GM19239 (cell line): Measurements from ENCODE around the gene FBXW4.
A peak's percentile ranks its signal among the peaks of the same experiment; 100 is the strongest.

Source experiments
- DNase-seq: peaks from one replicate; pipeline ENCODE4 v3.0.0; 2011; ENCODE audit warnings: low spot score; ENCODE audit not compliant: insufficient read length
- FAIRE-seq: peaks from 2 replicates; lab custom pipeline; 2011; peaks lifted over from hg19 to GRCh38; lab: Jason Lieb, UNC

FBXW4 gene

DNA sequence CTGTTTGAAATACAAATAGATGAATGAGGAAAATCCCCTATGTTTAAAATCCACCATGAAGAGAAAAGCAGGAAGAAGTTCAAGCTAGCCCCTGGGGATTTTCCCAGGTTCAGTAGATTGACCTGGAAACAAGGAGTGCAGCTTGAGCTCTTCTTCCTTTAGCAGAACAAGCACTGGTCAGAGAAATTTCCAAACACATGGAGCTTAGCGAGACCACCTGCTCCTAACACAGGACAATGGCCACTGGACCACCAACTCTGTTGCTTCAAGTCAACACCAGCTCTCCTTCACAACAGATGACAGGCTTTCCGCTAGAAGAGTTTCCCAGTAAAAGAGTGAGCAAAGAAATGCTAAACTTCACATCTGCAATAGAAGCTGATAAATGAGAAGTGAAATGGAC, 9.4 kb upstream of the FBXW4 start:
- DNase-seq (no peak), FAIRE-seq (no peak)

- DNase-seq = no peak
- no peak for FAIRE-seq
Observed at GRCh38 chr10:101696632-101697031, 1.7 kb upstream of the FBXW4 start.

- FAIRE-seq (peak; percentile 31), DNase-seq (no peak)
Observed at GRCh38 chr10:101695404-101695890, 477 bp upstream of the FBXW4 start.

- DNase-seq = peak; percentile 53
- FAIRE-seq = peak; percentile 52
Observed at GRCh38 chr10:101693978-101694673, 844 bp downstream of the FBXW4 start.

GRCh38 chr10:101693651-101693977, 1.4 kb downstream of the FBXW4 start:
- DNase-seq (peak; percentile 31), FAIRE-seq (peak; percentile 49)

- FAIRE-seq (no peak), DNase-seq (no peak)
Observed at GRCh38 chr10:101691081-101691480, 3.9 kb downstream of the FBXW4 start.

DNA sequence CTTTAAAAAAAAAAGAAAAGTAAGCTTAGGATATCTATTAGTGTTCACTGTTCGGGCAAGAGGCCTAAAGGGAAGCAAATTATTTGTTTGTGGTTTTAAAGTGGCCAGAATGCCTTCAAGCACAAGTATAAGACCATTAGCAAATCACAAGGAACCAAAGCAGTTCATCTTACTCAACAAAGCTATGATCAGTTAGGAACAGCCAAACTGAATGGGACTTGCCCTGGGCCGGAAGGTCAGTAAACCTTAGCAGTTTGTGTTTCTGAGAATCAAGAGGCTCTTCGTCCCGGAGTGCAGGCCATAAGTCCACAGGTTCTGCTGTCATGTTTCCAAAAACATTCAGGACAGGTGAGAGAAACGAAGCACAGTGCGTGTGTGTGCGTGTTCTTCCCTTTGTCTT, 4.5 kb downstream of the FBXW4 start:
- DNase-seq (no peak), FAIRE-seq (no peak)

DNA sequence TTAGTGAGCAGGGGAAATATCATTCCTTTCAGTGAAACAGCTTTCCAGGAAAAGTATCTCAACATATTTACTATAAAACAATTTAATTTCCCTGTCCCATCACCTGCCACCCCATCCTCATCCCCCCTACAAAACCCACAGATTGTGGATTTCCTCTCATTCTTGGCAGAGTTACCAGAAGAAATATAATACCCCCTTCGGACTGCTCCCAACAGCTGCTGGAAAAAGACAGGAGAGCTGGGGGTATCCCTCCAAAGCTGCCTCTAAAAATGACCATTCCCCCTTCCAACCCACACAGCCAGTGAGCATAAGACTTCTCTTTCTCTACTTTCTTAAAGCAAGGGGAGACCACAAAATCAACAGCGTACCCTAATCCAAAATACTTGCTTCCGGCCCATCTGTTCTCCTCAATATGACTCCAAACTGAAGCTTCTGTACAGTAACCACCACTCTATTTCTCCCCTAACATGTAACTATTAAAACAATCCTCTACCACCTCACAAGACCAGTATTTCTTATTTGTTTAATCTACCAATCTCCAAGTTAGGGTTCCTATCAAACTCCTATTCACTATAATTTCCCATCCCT, 7.8 kb downstream of the FBXW4 start:
- DNase-seq (no peak), FAIRE-seq (peak; percentile 8)

DNA sequence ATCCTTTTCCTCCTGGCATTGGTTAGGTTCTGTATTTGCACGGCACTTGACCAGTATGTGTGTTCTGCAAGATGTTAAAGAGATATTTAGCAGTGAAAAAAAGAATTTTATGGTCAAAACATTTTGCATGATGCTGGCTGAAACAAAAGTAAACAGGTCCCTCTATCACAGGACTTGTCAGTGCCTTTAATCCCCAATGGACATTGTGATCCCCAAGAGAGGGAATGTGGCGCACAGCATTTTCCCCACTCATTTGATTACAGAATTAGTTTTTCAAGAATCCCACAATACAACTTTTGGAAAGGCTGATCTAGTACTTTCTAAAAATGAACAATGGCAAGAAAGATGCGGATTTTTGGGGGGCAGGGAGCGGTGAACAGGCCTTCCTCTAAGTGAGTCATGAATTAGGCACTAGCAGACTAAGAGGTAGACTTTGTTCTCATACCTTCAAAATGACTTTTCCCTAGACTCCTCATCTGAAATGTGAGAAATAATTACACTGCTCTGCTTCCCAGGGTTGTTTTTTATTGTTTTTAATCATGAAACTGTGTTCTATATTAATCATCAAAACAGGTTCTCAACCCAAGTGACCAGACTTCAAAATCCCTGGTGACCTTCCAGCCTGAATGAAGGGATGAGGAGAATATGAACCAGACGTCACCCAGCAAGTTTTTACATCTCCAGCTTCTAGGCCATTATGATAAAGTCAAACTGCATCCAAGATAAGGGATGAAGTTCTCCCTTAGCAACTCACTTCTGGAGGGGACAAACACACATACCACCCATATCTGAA, 8.6 kb downstream of the FBXW4 start:
- FAIRE-seq (no peak), DNase-seq (no peak)

GRCh38 chr10:101684782-101685181, 10.2 kb downstream of the FBXW4 start:
- FAIRE-seq = no peak
- no peak for DNase-seq

DNA sequence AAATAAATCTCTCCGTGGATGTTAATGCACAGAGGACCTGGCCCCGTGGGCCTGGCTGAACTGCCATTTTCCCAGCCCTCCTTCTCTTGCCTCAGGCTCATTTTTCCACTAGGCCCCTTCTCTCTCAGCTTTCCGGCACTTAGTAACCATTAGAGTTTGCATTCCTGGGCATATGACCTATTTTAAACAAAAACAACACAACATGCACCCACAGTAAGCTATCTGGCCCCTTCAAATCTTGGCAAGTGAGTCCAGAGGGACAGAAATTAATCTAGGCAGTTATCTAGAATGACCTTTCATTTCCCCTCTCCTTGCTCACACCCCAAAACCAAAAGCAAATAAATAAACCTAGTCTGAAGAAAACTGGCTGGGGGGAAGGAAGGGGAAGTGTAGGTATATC, 11.7 kb downstream of the FBXW4 start:
- peak; percentile 91 for FAIRE-seq
- DNase-seq = no peak

DNA sequence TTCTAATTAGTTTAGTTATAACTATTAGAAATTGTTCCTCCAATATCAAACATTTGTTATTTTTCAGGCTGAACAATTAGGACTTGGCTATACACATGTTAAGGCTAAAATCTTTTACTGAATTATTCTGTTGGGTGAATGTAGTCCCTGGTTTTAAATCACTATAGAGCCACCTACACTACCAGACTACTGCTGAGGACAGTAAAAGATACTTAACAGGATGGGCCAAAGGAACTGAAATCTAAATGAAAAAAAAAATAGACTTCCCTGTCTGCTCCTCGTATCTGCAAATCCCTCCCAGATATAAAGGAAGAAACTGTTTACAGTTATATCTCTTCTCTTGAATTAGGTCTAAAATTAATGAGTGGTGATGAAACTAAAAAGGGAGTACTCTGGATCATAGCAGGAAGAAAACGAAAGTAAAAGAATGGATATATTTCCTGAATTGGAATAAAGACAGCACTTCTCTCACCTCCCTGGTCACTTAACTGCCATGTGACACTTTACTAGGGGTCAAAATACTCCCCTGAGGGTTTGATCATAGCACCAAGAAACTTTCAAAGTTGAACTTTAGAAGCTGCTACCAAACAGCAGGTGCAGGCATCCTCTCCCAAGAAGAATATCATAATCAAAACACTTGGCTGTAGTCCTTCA, 12.7 kb downstream of the FBXW4 start:
- FAIRE-seq = peak; percentile 85
- no peak for DNase-seq

GRCh38 chr10:101676565-101676964, 18.4 kb downstream of the FBXW4 start:
- FAIRE-seq = no peak

GRCh38 chr10:101675115-101675514, 19.9 kb downstream of the FBXW4 start:
- FAIRE-seq = no peak

More at GRCh38 chr10:101676565-101676964, 18.4 kb downstream of the FBXW4 start:
- no peak for DNase-seq

DNA sequence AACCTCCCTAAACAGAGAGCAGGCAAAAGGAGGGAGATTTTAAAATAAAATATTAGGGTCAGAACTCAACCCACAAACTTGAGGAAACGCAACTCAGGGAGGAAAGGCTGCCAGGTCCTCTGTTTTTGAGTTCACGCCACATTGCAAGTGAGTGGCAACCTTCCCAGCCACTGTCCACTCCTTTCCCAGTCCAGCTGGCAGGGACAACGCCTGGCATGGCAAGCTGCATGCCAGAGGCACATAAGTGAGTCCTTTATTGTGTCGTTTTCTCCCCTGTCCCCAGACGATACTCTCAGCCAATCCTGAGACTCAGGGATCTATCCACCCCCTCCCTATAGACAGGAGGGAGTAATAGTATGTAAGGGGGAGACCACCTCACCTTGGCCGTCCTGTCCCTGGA, 22.4 kb downstream of the FBXW4 start:
- FAIRE-seq = no peak
- DNase-seq = no peak

More at GRCh38 chr10:101675115-101675514, 19.9 kb downstream of the FBXW4 start:
- no peak for DNase-seq

DNA sequence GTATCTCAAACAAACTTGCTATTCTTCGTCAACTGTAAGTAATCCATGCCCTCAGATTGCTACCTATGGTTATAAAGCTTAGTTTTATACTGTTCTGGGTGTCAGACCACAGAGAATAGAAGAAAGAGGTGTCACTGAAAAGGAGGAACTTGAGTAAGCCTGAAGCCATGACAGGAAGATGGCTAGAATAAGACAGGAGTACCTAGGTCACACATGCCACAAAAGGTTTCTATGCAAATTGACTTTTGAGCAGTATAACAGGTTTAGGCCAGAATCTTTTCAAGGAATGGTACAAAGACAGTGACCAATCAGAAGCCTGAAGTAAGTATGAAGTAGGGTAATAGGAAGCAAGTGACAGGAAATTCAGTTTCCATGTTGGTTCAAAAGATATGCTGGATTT, 23.5 kb downstream of the FBXW4 start:
- FAIRE-seq = peak; percentile 73
- no peak for DNase-seq

- DNase-seq (no peak), FAIRE-seq (peak; percentile 52)
Observed at GRCh38 chr10:101670635-101671034, 24.3 kb downstream of the FBXW4 start.

GRCh38 chr10:101669181-101669580, 25.8 kb downstream of the FBXW4 start:
- DNase-seq = no peak
- no peak for FAIRE-seq

GRCh38 chr10:101668566-101668965, 26.4 kb downstream of the FBXW4 start:
- FAIRE-seq (no peak), DNase-seq (no peak)

- FAIRE-seq = no peak
- DNase-seq = no peak
Observed at GRCh38 chr10:101666083-101666482, 28.9 kb downstream of the FBXW4 start.

GRCh38 chr10:101663097-101663496, 31.9 kb downstream of the FBXW4 start:
- FAIRE-seq (no peak), DNase-seq (no peak)
